ENCODE measurements around the gene TMTC1.

The TMTC1 gene

DNA sequence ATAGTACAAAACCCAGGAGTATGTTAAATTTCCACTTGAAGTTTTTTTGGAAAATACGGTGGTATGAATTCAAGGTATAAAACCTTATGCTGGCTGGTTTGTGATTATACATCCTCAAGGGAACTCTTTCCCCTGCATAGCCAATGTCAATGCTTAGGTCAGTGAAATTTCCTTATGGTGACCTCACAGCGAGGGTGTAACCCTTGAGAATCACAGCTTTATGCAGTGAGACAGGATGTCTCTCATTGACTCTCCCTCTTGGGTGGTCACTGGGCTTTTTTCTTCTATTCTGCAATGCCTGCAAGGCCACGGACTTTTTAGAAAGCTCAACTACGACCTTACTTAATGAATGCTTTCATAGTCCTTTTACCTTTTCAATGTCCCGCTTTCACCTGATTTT is 64.4 kb downstream of the TMTC1 start:
- ATAC-seq, result no peak
- no peak for TF ChIP-seq ZNF8 (CRISPR knock-in tag; IDR thresholded peaks at IDR 0.05)
- no peak for TF ChIP-seq ISL1 (CRISPR knock-in tag; IDR thresholded peaks at IDR 0.05)
- no peak for TF ChIP-seq ARNTL (CRISPR knock-in tag; IDR thresholded peaks at IDR 0.05; ENCODE audit: borderline replicate concordance, low read depth)
- no peak for TF ChIP-seq TOX (CRISPR knock-in tag; IDR thresholded peaks at IDR 0.05; ENCODE audit: borderline replicate concordance)
- TF ChIP-seq BACH2 (CRISPR knock-in tag; IDR thresholded peaks at IDR 0.05; ENCODE audit: borderline replicate concordance), result no peak
- TF ChIP-seq PPARA (CRISPR knock-in tag; IDR thresholded peaks at IDR 0.05; ENCODE audit: borderline replicate concordance), result no peak
- TF ChIP-seq ZC3H10 (CRISPR knock-in tag; IDR thresholded peaks at IDR 0.05), result no peak
- no peak for TF ChIP-seq ZNF565 (CRISPR knock-in tag; conservative IDR thresholded peaks at IDR 0.05; ENCODE audit: low read depth)
- TF ChIP-seq ESRRG (CRISPR knock-in tag; IDR thresholded peaks at IDR 0.05), result no peak
- no peak for TF ChIP-seq TCF4 (CRISPR knock-in tag; IDR thresholded peaks at IDR 0.05; ENCODE audit: borderline replicate concordance)
- no peak for TF ChIP-seq ZNF70 (CRISPR knock-in tag; IDR thresholded peaks at IDR 0.05)
- no peak for TF ChIP-seq RARB (CRISPR knock-in tag; IDR thresholded peaks at IDR 0.05)
- no peak for TF ChIP-seq ZFP30 (CRISPR knock-in tag; IDR thresholded peaks at IDR 0.05)
- no peak for TF ChIP-seq ZFP3 (CRISPR knock-in tag; IDR thresholded peaks at IDR 0.05)
- TF ChIP-seq GLIS3 (CRISPR knock-in tag; IDR thresholded peaks at IDR 0.05), result no peak
- TF ChIP-seq, protein P1, sequence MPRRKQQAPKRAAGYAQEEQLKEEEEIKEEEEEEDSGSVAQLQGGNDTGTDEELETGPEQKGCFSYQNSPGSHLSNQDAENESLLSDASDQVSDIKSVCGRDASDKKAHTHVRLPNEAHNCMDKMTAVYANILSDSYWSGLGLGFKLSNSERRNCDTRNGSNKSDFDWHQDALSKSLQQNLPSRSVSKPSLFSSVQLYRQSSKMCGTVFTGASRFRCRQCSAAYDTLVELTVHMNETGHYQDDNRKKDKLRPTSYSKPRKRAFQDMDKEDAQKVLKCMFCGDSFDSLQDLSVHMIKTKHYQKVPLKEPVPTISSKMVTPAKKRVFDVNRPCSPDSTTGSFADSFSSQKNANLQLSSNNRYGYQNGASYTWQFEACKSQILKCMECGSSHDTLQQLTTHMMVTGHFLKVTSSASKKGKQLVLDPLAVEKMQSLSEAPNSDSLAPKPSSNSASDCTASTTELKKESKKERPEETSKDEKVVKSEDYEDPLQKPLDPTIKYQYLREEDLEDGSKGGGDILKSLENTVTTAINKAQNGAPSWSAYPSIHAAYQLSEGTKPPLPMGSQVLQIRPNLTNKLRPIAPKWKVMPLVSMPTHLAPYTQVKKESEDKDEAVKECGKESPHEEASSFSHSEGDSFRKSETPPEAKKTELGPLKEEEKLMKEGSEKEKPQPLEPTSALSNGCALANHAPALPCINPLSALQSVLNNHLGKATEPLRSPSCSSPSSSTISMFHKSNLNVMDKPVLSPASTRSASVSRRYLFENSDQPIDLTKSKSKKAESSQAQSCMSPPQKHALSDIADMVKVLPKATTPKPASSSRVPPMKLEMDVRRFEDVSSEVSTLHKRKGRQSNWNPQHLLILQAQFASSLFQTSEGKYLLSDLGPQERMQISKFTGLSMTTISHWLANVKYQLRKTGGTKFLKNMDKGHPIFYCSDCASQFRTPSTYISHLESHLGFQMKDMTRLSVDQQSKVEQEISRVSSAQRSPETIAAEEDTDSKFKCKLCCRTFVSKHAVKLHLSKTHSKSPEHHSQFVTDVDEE (CRISPR knock-in tag; IDR thresholded peaks at IDR 0.05), result no peak
- TF ChIP-seq, protein P2, sequence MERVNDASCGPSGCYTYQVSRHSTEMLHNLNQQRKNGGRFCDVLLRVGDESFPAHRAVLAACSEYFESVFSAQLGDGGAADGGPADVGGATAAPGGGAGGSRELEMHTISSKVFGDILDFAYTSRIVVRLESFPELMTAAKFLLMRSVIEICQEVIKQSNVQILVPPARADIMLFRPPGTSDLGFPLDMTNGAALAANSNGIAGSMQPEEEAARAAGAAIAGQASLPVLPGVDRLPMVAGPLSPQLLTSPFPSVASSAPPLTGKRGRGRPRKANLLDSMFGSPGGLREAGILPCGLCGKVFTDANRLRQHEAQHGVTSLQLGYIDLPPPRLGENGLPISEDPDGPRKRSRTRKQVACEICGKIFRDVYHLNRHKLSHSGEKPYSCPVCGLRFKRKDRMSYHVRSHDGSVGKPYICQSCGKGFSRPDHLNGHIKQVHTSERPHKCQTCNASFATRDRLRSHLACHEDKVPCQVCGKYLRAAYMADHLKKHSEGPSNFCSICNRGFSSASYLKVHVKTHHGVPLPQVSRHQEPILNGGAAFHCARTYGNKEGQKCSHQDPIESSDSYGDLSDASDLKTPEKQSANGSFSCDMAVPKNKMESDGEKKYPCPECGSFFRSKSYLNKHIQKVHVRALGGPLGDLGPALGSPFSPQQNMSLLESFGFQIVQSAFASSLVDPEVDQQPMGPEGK (CRISPR knock-in tag; IDR thresholded peaks at IDR 0.05; ENCODE audit: borderline replicate concordance), result no peak
- TF ChIP-seq CSDC2 (CRISPR knock-in tag; IDR thresholded peaks at IDR 0.05), result no peak
- TF ChIP-seq, protein P3, sequence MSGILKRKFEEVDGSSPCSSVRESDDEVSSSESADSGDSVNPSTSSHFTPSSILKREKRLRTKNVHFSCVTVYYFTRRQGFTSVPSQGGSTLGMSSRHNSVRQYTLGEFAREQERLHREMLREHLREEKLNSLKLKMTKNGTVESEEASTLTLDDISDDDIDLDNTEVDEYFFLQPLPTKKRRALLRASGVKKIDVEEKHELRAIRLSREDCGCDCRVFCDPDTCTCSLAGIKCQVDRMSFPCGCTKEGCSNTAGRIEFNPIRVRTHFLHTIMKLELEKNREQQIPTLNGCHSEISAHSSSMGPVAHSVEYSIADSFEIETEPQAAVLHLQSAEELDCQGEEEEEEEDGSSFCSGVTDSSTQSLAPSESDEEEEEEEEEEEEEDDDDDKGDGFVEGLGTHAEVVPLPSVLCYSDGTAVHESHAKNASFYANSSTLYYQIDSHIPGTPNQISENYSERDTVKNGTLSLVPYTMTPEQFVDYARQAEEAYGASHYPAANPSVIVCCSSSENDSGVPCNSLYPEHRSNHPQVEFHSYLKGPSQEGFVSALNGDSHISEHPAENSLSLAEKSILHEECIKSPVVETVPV (CRISPR knock-in tag; IDR thresholded peaks at IDR 0.05), result no peak

DNA sequence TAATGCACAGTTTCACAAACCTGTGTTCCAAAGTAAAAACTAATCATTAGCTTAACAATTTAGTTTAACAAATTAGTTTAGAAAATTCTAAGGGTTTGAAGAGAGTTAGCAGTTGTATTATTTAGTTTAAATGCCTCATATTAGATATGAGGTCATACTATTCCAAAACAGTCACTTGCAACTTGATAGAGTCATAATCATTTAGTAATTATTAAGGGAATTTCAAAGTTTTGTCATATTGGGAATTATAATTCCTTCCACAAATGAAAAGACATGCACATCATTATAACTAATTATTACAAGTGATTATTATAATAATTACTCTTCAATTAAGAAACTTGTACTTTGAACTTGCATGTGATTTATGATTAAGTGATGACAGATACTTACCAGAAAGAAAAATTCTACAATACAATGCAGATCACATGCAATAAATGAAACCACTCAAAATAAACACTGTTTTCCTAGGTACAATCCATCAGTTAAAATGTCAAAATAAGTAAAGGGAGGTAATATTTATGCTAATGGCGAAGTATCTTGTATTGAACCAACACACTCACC is 66.1 kb downstream of the TMTC1 start:
- no peak for ATAC-seq

More for the DNA sequence above, 66.1 kb downstream of the TMTC1 start:
- TF ChIP-seq SNAI2 (CRISPR knock-in tag; IDR thresholded peaks at IDR 0.05) (no peak), ZNF8 (CRISPR knock-in tag; IDR thresholded peaks at IDR 0.05) (no peak), PPARA (CRISPR knock-in tag; IDR thresholded peaks at IDR 0.05; ENCODE audit: borderline replicate concordance) (no peak), BACH2 (CRISPR knock-in tag; IDR thresholded peaks at IDR 0.05; ENCODE audit: borderline replicate concordance) (no peak), ZC3H10 (CRISPR knock-in tag; IDR thresholded peaks at IDR 0.05) (no peak), CSDC2 (CRISPR knock-in tag; IDR thresholded peaks at IDR 0.05) (no peak), ZFP3 (CRISPR knock-in tag; IDR thresholded peaks at IDR 0.05) (no peak), ISL1 (CRISPR knock-in tag; IDR thresholded peaks at IDR 0.05) (no peak)
- TF ChIP-seq, protein P3 (CRISPR knock-in tag; IDR thresholded peaks at IDR 0.05), result no peak
- TF ChIP-seq, protein P1 (CRISPR knock-in tag; IDR thresholded peaks at IDR 0.05), result no peak
